H9 (cell line): ENCODE results near the gene CNIH2. TPM values are rescaled to one million over a fixed set of nuclear protein-coding genes. Genes with fewer than 3 reads are reported as not detected.
A peak's percentile ranks its signal among the peaks of the same experiment; 100 is the strongest.

ENCODE experiments used
- DNase-seq: peaks from one replicate; pipeline ENCODE4 v3.0.0-alpha.2; 2017
- H2AFZ ChIP-seq: one replicate; pipeline ENCODE4 v1.6.1; 2013; ENCODE audit warnings: mild to moderate bottlenecking, low read length, control low read depth, moderate library complexity
- H2AK5ac ChIP-seq: 2 replicates; pipeline ENCODE4 v1.6.1; 2013; ENCODE audit warnings: low read length, control low read depth, mixed read lengths; ENCODE audit not compliant: insufficient read length
- H2BK120ac ChIP-seq: one replicate; pipeline ENCODE4 v1.6.1; 2013; ENCODE audit warnings: low read depth, mild to moderate bottlenecking, low read length, control low read depth, inconsistent platforms; ENCODE audit not compliant: poor library complexity, severe bottlenecking
- H2BK12ac ChIP-seq: 2 replicates; pipeline ENCODE4 v1.6.1; 2013; ENCODE audit warnings: low read length, control low read depth, mixed read lengths, low read depth; ENCODE audit not compliant: insufficient read length
- H2BK15ac ChIP-seq: 2 replicates; pipeline ENCODE4 v1.6.1; 2013; ENCODE audit warnings: low read depth, low read length, control low read depth
- H2BK20ac ChIP-seq: one replicate; pipeline ENCODE4 v1.6.1; 2013; ENCODE audit warnings: low read depth, mild to moderate bottlenecking, low read length, control low read depth, inconsistent platforms; ENCODE audit not compliant: poor library complexity, severe bottlenecking
- H2BK5ac ChIP-seq: 2 replicates; pipeline ENCODE4 v1.6.1; 2013; ENCODE audit warnings: low read length, control low read depth, mixed read lengths; ENCODE audit not compliant: insufficient read length
- H3K14ac ChIP-seq: 2 replicates; pipeline ENCODE4 v1.6.1; 2013; ENCODE audit warnings: low read length, control low read depth; ENCODE audit not compliant: insufficient read depth
- H3K18ac ChIP-seq: 2 replicates; pipeline ENCODE4 v1.6.1; 2013; ENCODE audit warnings: low read depth, mild to moderate bottlenecking, mixed read lengths, low read length, control low read depth; ENCODE audit not compliant: insufficient read length
- H3K23ac ChIP-seq: 2 replicates; pipeline ENCODE4 v1.6.1; 2013; ENCODE audit warnings: low read length, control low read depth, mixed read lengths, low read depth; ENCODE audit not compliant: insufficient read length
- H3K23me2 ChIP-seq: 2 replicates; pipeline ENCODE4 v1.6.1; 2013; ENCODE audit warnings: low read depth, mild to moderate bottlenecking, mixed read lengths, low read length, control low read depth; ENCODE audit not compliant: insufficient read length, poor library complexity, severe bottlenecking
- H3K27ac ChIP-seq: 2 replicates; pipeline ENCODE4 v1.5.1; 2013; ENCODE audit warnings: low read length, control low read depth, mixed read lengths, low read depth; ENCODE audit not compliant: insufficient read length
- H3K27me3 ChIP-seq: 2 replicates; pipeline ENCODE4 v1.6.1; 2013; ENCODE audit warnings: low read length, control low read depth, inconsistent platforms; ENCODE audit not compliant: insufficient read depth
- H3K4ac ChIP-seq: 2 replicates; pipeline ENCODE4 v1.6.1; 2013; ENCODE audit warnings: low read depth, mild to moderate bottlenecking, control low read depth, inconsistent platforms, low read length, moderate library complexity
- H3K4me1 ChIP-seq: 2 replicates; pipeline ENCODE4 v1.6.1; 2013; ENCODE audit warnings: low read length, control low read depth, inconsistent platforms; ENCODE audit not compliant: insufficient read depth
- H3K4me2 ChIP-seq: 2 replicates; pipeline ENCODE4 v1.6.1; 2013; ENCODE audit warnings: low read length, control low read depth, mixed read lengths; ENCODE audit not compliant: insufficient read length, insufficient read depth
- H3K56ac ChIP-seq: 2 replicates; pipeline ENCODE4 v1.6.1; 2013; ENCODE audit warnings: low read depth, mild to moderate bottlenecking, mixed read lengths, low read length, control low read depth; ENCODE audit not compliant: insufficient read length
- H3K79me1 ChIP-seq: 2 replicates; pipeline ENCODE4 v1.6.1; 2013; ENCODE audit warnings: low read depth, mild to moderate bottlenecking, moderate library complexity, low read length, control low read depth, inconsistent platforms; ENCODE audit not compliant: insufficient read depth, poor library complexity, severe bottlenecking
- H3K79me2 ChIP-seq: 2 replicates; pipeline ENCODE4 v1.6.1; 2013; ENCODE audit warnings: low read length, control low read depth, inconsistent platforms; ENCODE audit not compliant: insufficient read depth
- H3K9ac ChIP-seq: 2 replicates; pipeline ENCODE4 v1.6.1; 2013; ENCODE audit warnings: low read length, control low read depth, mixed read lengths; ENCODE audit not compliant: insufficient read length; ENCODE audit errors: extremely low read depth
- H3K9me3 ChIP-seq: one replicate; pipeline ENCODE4 v1.6.1; 2013; ENCODE audit warnings: low read depth, low read length, inconsistent platforms; ENCODE audit not compliant: control insufficient read depth
- H3T11ph ChIP-seq: one replicate; pipeline ENCODE4 v1.6.1; 2013; ENCODE audit warnings: mild to moderate bottlenecking, low read length, control low read depth, inconsistent platforms
- H4K20me1 ChIP-seq: one replicate; pipeline ENCODE4 v1.6.1; 2013; ENCODE audit not compliant: control insufficient read depth, insufficient read length, insufficient read depth
- H4K5ac ChIP-seq: 2 replicates; pipeline ENCODE4 v1.6.1; 2013; ENCODE audit warnings: low read depth, mild to moderate bottlenecking, mixed read lengths, low read length, control low read depth; ENCODE audit not compliant: insufficient read length
- H4K8ac ChIP-seq: replicated peaks from 2 replicates; pipeline ENCODE4 v1.6.1; 2013; ENCODE audit warnings: low read length, control low read depth, mixed read lengths, low read depth; ENCODE audit not compliant: insufficient read length
- H4K91ac ChIP-seq: 2 replicates; pipeline ENCODE4 v1.6.1; 2013; ENCODE audit warnings: low read depth, mild to moderate bottlenecking, moderate library complexity, mixed read lengths, low read length, control low read depth; ENCODE audit not compliant: insufficient read length
- H3K27ac Mint-ChIP-seq, 3 experiments: 2 replicates in 2 of 3; 3 replicates in 1 of 3; pipeline ENCODE4 v1.8.0; 2020 to 2021; ENCODE audit warnings: mixed read lengths in 3 of 3, mild to moderate bottlenecking in 1 of 3, moderate library complexity in 1 of 3
- H3K27me3 Mint-ChIP-seq: 2 replicates; pipeline ENCODE4 v1.8.0; 2021; ENCODE audit warnings: low read depth, mild to moderate bottlenecking, moderate library complexity, mixed read lengths
- H3K36me3 Mint-ChIP-seq, 3 experiments: 2 replicates in 2 of 3; 3 replicates in 1 of 3; pipeline ENCODE4 v1.8.0; 2020 to 2021; ENCODE audit warnings: low read depth in 3 of 3, mixed read lengths in 3 of 3; ENCODE audit not compliant: insufficient read depth in 1 of 3
- H3K4me1 Mint-ChIP-seq, 2 experiments: 2 replicates each; pipeline ENCODE4 v1.8.0; 2020; ENCODE audit warnings: mixed read lengths in 2 of 2
- H3K4me3 Mint-ChIP-seq, 2 experiments: 2 replicates in 1 of 2; 3 replicates in 1 of 2; pipeline ENCODE4 v1.8.0; 2020 to 2021; ENCODE audit warnings: mild to moderate bottlenecking in 2 of 2, mixed read lengths in 2 of 2, moderate library complexity in 1 of 2
- H3K9me3 Mint-ChIP-seq, 2 experiments: 2 replicates in 1 of 2; 3 replicates in 1 of 2; pipeline ENCODE4 v1.8.0; 2020; ENCODE audit warnings: mild to moderate bottlenecking in 2 of 2, mixed read lengths in 2 of 2, moderate library complexity in 1 of 2
- WGBS: extraction: QIAGEN DNeasy Blood & Tissue Kit; methylation state at CpG from one replicate; pipeline ENCODE4 v1.1.7; 2013; ENCODE audit warnings: missing lambda C conversion rate, low lambda C conversion rate, mixed read lengths; ENCODE audit not compliant: insufficient read length; ENCODE audit errors: extremely low coverage; 5-methylcytosine and 5-hydroxymethylcytosine counted together
- total RNA-seq: library from RNA; stranded (reverse); gene quantifications from 2 replicates; pipeline ENCODE4 v1.2.1, GENCODE V29; 2021
- TF ChIP-seq, protein P1 (sequence below): fragments of 200-600 bp; sonication (generic); conservative IDR thresholded peaks from 3 replicates; pipeline ENCODE4 v1.8.0; 2021; ENCODE audit warnings: antibody characterized with exemption, mild to moderate bottlenecking

CNIH2 gene
- total RNA-seq, 1 experiment from 2014 or later = 12.0 TPM

DNA sequence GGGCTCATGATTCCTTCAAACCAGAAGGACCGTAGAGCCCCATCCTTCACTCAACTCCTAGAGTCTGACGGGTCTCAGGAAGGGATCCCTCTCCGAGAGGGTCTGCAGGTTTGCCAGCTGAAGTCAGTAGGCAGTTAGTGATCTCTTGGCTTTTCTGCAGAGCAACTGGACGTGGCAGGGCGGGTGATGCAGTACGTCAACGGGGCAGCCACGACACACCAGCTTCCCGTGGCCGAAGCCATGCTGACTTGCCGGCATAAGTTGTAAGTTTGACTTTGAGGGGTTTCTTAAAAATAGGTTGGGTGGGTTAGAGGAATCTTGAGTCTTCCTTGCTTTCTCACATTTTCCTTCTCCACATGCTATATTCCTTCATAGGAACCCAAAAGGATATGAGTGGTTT lies 42.8 kb upstream of the CNIH2 start:
- H3K18ac ChIP-seq = no peak overlapping the region

More for the DNA sequence above, 42.8 kb upstream of the CNIH2 start:
- Histone ChIP-seq H4K8ac (no peak overlapping the region), H2BK12ac (no peak overlapping the region), H3K9me3 (no peaks in the 10 kb centered on the region), H3K9ac (no peak overlapping the region), H4K20me1 (no peaks in the 10 kb centered on the region), H3K27me3 (no peaks in the 10 kb centered on the region), H2BK120ac (no peak overlapping the region), H3K79me2 (no peaks in the 10 kb centered on the region), H2AK5ac (no peak overlapping the region), H3K14ac (no peak overlapping the region), H3K4ac (no peak overlapping the region), H3T11ph (no peak overlapping the region), H3K56ac (no peak overlapping the region), H2BK5ac (no peak overlapping the region), H3K27ac (no peak overlapping the region), H2AFZ (no peak overlapping the region), H3K23ac (no peak overlapping the region), H3K79me1 (no peaks in the 10 kb centered on the region), H2BK20ac (no peak overlapping the region), H4K5ac (no peak overlapping the region), H3K4me1 (no peaks in the 10 kb centered on the region), H3K23me2 (no peaks in the 10 kb centered on the region), H4K91ac (no peak overlapping the region), H3K4me2 (no peak overlapping the region), H2BK15ac (no peak overlapping the region)
- Mint-ChIP-seq H3K4me3 (no peak overlapping the region), H3K36me3 (peaks cover 2 to 26% (median 23%) of the 10 kb centered on the region in 3 experiments), H3K27ac (peak overlapping the region in 2 of 3 experiments; percentile 33 to 48; a peak in 2 of 7 replicates), H3K27me3 (no peaks in the 10 kb centered on the region), H3K9me3 (no peaks in the 10 kb centered on the region), H3K4me1 (peaks cover 17 to 20% of the 10 kb centered on the region in 2 experiments)
- no CpG with 5 or more reads among the region's 11 CpGs for WGBS
- TF ChIP-seq, protein P1, sequence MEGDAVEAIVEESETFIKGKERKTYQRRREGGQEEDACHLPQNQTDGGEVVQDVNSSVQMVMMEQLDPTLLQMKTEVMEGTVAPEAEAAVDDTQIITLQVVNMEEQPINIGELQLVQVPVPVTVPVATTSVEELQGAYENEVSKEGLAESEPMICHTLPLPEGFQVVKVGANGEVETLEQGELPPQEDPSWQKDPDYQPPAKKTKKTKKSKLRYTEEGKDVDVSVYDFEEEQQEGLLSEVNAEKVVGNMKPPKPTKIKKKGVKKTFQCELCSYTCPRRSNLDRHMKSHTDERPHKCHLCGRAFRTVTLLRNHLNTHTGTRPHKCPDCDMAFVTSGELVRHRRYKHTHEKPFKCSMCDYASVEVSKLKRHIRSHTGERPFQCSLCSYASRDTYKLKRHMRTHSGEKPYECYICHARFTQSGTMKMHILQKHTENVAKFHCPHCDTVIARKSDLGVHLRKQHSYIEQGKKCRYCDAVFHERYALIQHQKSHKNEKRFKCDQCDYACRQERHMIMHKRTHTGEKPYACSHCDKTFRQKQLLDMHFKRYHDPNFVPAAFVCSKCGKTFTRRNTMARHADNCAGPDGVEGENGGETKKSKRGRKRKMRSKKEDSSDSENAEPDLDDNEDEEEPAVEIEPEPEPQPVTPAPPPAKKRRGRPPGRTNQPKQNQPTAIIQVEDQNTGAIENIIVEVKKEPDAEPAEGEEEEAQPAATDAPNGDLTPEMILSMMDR = no peak
- no peak for DNase-seq
